Endothelial cell of hepatic sinusoid (primary cell): Measurements from ENCODE around the gene OR4A16.

ENCODE experiments used
- in situ Hi-C: cut with HindIII; loops from 2 replicates; pipeline ENCODE4 v1.10.0; 2017; ENCODE audit warnings: low sequenced_read_pairs

The OR4A16 gene, protein sequence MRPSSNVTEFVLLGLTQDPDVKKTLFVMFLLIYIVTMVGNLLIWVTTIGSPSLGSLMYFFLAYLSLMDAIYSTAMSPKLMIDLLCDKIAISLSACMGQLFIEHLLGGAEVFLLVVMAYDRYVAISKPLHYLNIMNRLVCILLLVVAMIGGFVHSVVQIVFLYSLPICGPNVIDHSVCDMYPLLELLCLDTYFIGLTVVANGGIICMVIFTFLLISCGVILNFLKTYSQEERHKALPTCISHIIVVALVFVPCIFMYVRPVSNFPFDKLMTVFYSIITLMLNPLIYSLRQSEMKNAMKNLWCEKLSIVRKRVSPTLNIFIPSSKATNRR

DNA sequence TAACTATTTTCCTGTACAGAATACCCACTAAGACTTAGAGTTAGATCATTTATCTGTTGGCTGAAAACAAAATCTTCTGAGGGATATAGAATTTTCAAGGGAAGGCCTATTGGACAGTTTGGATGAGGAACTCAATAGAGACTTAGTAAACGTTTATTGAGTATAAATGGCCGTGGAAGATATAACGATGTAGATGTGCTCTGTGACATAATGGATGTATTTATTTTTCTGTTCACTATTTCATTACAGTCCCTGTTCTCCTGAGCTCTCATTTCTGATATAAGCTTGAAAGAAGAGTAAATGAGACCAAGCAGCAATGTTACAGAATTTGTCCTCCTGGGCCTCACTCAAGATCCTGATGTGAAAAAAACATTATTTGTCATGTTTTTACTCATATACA is at the start of gene OR4A16:
TSS of gene OR4A16 (plus strand) at position 301 of the 400 bp plus-strand sequence. CDS start at position 301, 0 bp downstream.
- in situ Hi-C loops = no loop called here

DNA sequence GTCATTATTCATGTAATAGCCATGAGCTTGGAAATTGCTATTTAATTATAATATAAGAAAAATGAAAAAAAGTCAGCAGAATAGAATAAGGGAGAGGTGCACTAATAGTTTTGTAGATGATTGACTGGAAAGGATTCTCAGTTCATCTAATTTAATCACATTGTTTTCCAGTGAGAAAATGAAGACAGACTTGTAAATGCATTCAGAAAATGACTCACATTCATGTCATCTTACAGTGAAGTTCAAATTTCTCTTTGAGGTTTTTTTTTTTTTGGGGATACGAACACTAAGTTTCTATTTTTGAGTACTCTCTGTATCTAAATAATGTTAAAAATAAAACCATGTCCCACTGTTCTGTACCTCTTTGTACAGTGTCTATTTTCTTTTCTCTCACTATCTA is 18.5 kb upstream of the OR4A16 start:
- in situ Hi-C loops = no loop called here

DNA sequence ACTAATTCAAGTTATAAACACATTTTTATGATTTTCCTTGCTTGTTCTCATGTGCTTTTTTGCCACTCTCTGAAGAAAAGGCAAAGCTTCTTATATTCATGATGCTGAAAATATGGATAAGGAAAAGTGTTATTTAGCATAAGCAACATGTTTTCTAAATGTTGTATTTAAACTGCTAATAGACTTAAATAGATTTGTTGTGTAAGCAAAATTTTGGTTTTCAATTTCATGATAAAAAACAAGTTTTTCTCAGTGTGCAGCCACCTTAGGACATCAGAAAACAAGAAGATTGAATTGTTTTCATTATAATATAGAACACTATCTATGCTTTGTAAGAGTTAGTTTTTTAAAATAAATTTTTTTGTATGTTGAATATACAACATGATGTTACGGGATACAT is 2.3 kb downstream of the OR4A16 start:
- in situ Hi-C loops = no loop called here

DNA sequence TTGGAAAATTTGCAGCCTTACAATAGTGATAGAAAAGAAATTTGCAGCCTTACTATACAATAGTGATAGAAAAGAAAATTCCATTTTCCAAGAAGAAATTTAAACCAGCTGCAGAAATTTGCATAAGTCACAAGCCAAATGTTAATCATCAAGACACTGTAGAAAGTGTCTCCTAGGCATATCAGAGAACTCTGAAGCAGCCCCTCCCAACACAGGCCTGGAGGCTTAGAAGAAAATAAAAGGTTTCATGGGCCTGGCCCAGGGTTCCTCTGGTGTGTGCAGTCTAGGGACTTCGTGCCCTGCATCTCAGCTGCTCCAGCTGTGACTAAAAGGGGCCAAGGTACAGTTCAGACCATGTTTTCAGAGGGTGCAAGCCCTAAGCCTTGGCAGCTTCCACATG is 6.0 kb downstream of the OR4A16 start:
- in situ Hi-C loops = no loop called here

DNA sequence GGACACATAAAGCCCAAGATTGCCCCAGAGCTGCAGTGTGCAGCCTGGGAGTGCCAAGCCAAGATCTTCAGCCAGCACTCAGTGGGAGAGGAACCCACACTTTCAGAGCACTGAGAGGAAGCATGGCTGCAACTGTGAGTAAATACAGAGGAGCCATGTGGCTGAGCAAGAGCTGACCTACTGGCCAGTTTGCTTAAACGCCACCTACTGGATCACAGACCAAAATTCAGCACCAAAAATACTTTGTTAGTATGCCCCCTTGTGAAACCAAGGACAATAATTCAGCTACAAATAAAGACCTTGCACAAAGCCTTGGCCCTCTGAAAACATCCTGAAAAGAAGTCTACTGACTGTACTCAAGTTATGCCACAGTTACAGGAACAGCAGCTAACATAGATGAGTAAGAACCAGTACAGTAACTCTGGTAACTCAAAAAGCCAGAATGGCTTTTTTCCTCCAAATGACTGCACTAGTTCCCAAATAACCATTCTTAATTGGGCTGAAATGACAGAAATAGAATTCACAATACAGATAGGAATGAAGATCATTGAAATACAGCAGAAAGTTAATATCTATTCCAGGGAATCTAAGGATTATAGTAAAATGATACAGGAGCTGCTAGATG is 14.7 kb downstream of the OR4A16 start:
- in situ Hi-C loops = no loop called here

DNA sequence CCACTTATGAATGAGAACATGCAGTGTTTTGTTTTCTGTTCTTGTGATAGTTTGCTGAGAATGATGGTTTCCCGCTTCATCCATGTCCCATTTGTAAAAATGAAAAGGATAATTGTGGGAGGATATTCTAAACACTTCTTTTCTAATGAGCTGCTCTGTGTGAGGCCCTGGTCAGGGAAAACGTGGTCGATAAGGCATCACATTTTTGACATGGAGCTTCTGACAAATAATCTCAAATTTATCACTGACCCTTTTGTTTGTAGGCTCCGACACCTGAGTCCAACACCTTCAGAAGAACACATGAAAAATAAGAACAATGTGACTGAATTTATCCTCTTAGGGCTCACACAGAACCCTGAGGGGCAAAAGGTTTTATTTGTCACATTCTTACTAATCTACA is 24.7 kb downstream of the OR4A16 start, which contains the start of gene OR4A15:
TSS of gene OR4A15 (plus strand) at position 301 of the 400 bp plus-strand sequence. CDS start at position 301, 0 bp downstream.
- in situ Hi-C loops = loop anchor here (5.0 kb wide), 1 partner anchor 60 kb away; no protein-coding TSS in a partner anchor
